GM23338 (cell line): ENCODE results near the gene SPP1. TPM values are rescaled to one million over a fixed set of nuclear protein-coding genes. Genes with fewer than 3 reads are reported as not detected.
A peak's percentile ranks its signal among the peaks of the same experiment; 100 is the strongest.

Experiments used
- ATAC-seq: fragments of 200-7000 bp; cut with Tn5 transposase; 3 replicates; pipeline ENCODE4 v1.9.1; 2020
- DNase-seq: peaks from one replicate; pipeline ENCODE4 v3.0.0-alpha.2; 2015; ENCODE audit warnings: low spot score
- H2AFZ ChIP-seq: fragments of 200-600 bp; sonication (generic); 2 replicates; pipeline ENCODE4 v1.8.0; 2016; ENCODE audit warnings: antibody characterized with exemption, mild to moderate bottlenecking, moderate library complexity
- H3F3A ChIP-seq: fragments of 200-600 bp; sonication (generic); replicated peaks from 2 replicates; pipeline ENCODE4 v1.8.0; 2017; ENCODE audit warnings: antibody characterized with exemption, mixed run types, low read depth
- H3K27ac ChIP-seq: fragments of 200-600 bp; sonication (generic); 2 replicates; pipeline ENCODE4 v1.6.1; 2016; ENCODE audit warnings: low read depth
- H3K27me3 ChIP-seq: fragments of 200-600 bp; sonication (generic); 2 replicates; pipeline ENCODE4 v1.8.0; 2016; ENCODE audit warnings: mild to moderate bottlenecking, mixed run types, moderate library complexity; ENCODE audit not compliant: insufficient read depth
- H3K36me3 ChIP-seq: fragments of 200-600 bp; sonication (generic); 2 replicates; pipeline ENCODE4 v1.8.0; 2016; ENCODE audit warnings: mild to moderate bottlenecking; ENCODE audit not compliant: insufficient read depth
- H3K4me1 ChIP-seq: fragments of 200-600 bp; sonication (generic); 2 replicates; pipeline ENCODE4 v1.8.0; 2016; ENCODE audit warnings: mild to moderate bottlenecking, moderate library complexity; ENCODE audit not compliant: insufficient read depth
- H3K4me2 ChIP-seq: fragments of 200-600 bp; sonication (generic); 2 replicates; pipeline ENCODE4 v1.7.1; 2017; ENCODE audit warnings: mixed run types
- H3K4me3 ChIP-seq: fragments of 200-600 bp; sonication (generic); 2 replicates; pipeline ENCODE4 v1.6.1; 2016; ENCODE audit warnings: mixed run types
- H3K79me2 ChIP-seq: fragments of 200-600 bp; sonication (generic); replicated peaks from 2 replicates; pipeline ENCODE4 v1.8.0; 2017; ENCODE audit warnings: mild to moderate bottlenecking; ENCODE audit not compliant: insufficient read depth
- H3K9me2 ChIP-seq: fragments of 200-600 bp; sonication (generic); 2 replicates; pipeline ENCODE4 v1.8.0; 2017; ENCODE audit not compliant: insufficient read depth
- H4K20me1 ChIP-seq: fragments of 200-600 bp; sonication (generic); replicated peaks from 2 replicates; pipeline ENCODE4 v1.8.0; 2017; ENCODE audit warnings: mild to moderate bottlenecking; ENCODE audit not compliant: insufficient read depth
- H3K27ac Mint-ChIP-seq: 2 replicates; pipeline ENCODE4 v1.8.0; 2020; ENCODE audit warnings: inconsistent platforms, mild to moderate bottlenecking, moderate library complexity, mixed read lengths
- H3K27me3 Mint-ChIP-seq: 3 replicates; pipeline ENCODE4 v1.8.0; 2022; ENCODE audit warnings: low read depth, mild to moderate bottlenecking, moderate library complexity, mixed read lengths, inconsistent platforms; ENCODE audit not compliant: insufficient read depth, poor library complexity
- H3K36me3 Mint-ChIP-seq: 3 replicates; pipeline ENCODE4 v1.8.0; 2021; ENCODE audit warnings: low read depth, mild to moderate bottlenecking, inconsistent platforms, moderate library complexity, mixed read lengths
- H3K4me1 Mint-ChIP-seq: 3 replicates; pipeline ENCODE4 v1.8.0; 2020; ENCODE audit warnings: mild to moderate bottlenecking, inconsistent platforms, mixed read lengths
- H3K4me3 Mint-ChIP-seq: 3 replicates; pipeline ENCODE4 v1.8.0; 2021; ENCODE audit warnings: moderate library complexity, mild to moderate bottlenecking, inconsistent platforms, mixed read lengths
- H3K9me3 Mint-ChIP-seq: 3 replicates; pipeline ENCODE4 v1.8.0; 2020; ENCODE audit warnings: moderate library complexity, mild to moderate bottlenecking, inconsistent platforms, mixed read lengths
- CREB1 ChIP-seq: fragments of 250-450 bp; sonication (Bioruptor Pico); IDR thresholded peaks from 2 replicates; pipeline ENCODE4 v1.5.0; 2020; ENCODE audit warnings: low read depth, mild to moderate bottlenecking, moderate library complexity
- EZH2 ChIP-seq: fragments of 200-600 bp; sonication (generic); IDR thresholded peaks from one replicate; pipeline ENCODE4 v1.8.0; 2017; ENCODE audit warnings: antibody characterized with exemption, mild to moderate bottlenecking, low read depth; ENCODE audit not compliant: unreplicated experiment
- EZH2phosphoT487 ChIP-seq: fragments of 200-600 bp; sonication (generic); IDR thresholded peaks from one replicate; pipeline ENCODE4 v1.8.1; 2018; ENCODE audit warnings: antibody characterized with exemption; ENCODE audit not compliant: unreplicated experiment
- JUNB ChIP-seq: IDR thresholded peaks from one replicate; pipeline ENCODE4 v1.6.1; 2016; ENCODE audit warnings: antibody characterized with exemption; ENCODE audit not compliant: unreplicated experiment
- NANOG ChIP-seq: IDR thresholded peaks from 2 replicates; pipeline ENCODE4 v1.6.1; 2016; ENCODE audit warnings: antibody characterized with exemption, borderline replicate concordance
- POLR2AphosphoS5 ChIP-seq: IDR thresholded peaks from 2 replicates; pipeline ENCODE4 v1.6.1; 2016; ENCODE audit warnings: antibody characterized with exemption, low read depth
- REST ChIP-seq: IDR thresholded peaks from one replicate; pipeline ENCODE4 v1.6.1; 2018; ENCODE audit warnings: antibody characterized with exemption; ENCODE audit not compliant: unreplicated experiment
- STAT1 ChIP-seq: IDR thresholded peaks from one replicate; pipeline ENCODE4 v1.6.1; 2016; ENCODE audit warnings: antibody characterized with exemption; ENCODE audit not compliant: unreplicated experiment
- ZNF114 ChIP-seq: fragments of 250-450 bp; sonication (Bioruptor Pico); IDR thresholded peaks from 2 replicates; pipeline ENCODE4 v1.5.0; 2020; ENCODE audit warnings: mild to moderate bottlenecking, moderate library complexity
- ZNF331 ChIP-seq: fragments of 250-450 bp; sonication (Bioruptor Pico); IDR thresholded peaks from 2 replicates; pipeline ENCODE4 v1.5.0; 2020; ENCODE audit warnings: low read depth, mild to moderate bottlenecking, moderate library complexity
- ZNF462 ChIP-seq: fragments of 250-450 bp; sonication (Bioruptor Pico); IDR thresholded peaks from 2 replicates; pipeline ENCODE4 v1.5.0; 2020; ENCODE audit warnings: mild to moderate bottlenecking, moderate library complexity
- polyA plus RNA-seq: library from polyadenylated mRNA; unstranded; fragments of >200 nt; fragmentation: Nextera tagmentation; extraction: Ambion mirVana; gene quantifications from 2 replicates; pipeline ENCODE4 v1.2.1, GENCODE V29; 2016
- total RNA-seq: library from RNA; depleted of rRNA; stranded (reverse); fragments of >200 nt; shearing (Covaris generic); gene quantifications from 2 replicates; pipeline ENCODE4 v1.2.3, GENCODE V29; 2014
- TF ChIP-seq, protein P1 (sequence below): IDR thresholded peaks from 2 replicates; pipeline ENCODE4 v1.6.1; 2016; ENCODE audit warnings: antibody characterized with exemption
- TF ChIP-seq, protein P2 (sequence below), 2 experiments: fragments of 200-600 bp in 1 of 2; sonication (generic) in 1 of 2; conservative IDR thresholded peaks; 2 replicates each; pipeline versions ENCODE4 v1.5.1 to v1.6.1; 2016 to 2017; ENCODE audit warnings: antibody characterized with exemption in 2 of 2, low read depth in 2 of 2, mild to moderate bottlenecking in 2 of 2, moderate library complexity in 1 of 2

The SPP1 gene
- total and polyA plus RNA-seq, 2 experiments from 2014 or later = 41.3 to 51.3 TPM

GRCh38 chr4:87937523-87937922 lies 38.0 kb upstream of the SPP1 start:
- H2AFZ ChIP-seq = no peak overlapping the region

More at GRCh38 chr4:87937523-87937922, 38.0 kb upstream of the SPP1 start:
- Histone ChIP-seq H3F3A (peaks cover 4% of the 10 kb centered on the region; the same call in 1 of the 2 replicates), H3K4me1 (peaks cover 18% of the 10 kb centered on the region), H3K4me3 (no peak overlapping the region), H3K9me2 (no peaks in the 10 kb centered on the region; the same call in 1 of the 2 replicates), H4K20me1 (no peaks in the 10 kb centered on the region), H3K27me3 (no peaks in the 10 kb centered on the region), H3K79me2 (no peaks in the 10 kb centered on the region), H3K4me2 (no peak overlapping the region), H3K27ac (no peak overlapping the region), H3K36me3 (peaks cover 6% of the 10 kb centered on the region; the same call in 1 of the 2 replicates)
- Mint-ChIP-seq H3K36me3 (peaks cover 48% of the 10 kb centered on the region), H3K27me3 (peaks cover 30% of the 10 kb centered on the region), H3K9me3 (peaks cover 7% of the 10 kb centered on the region; the same call in 1 of the 3 replicates), H3K4me3 (peak overlapping the region; percentile 66; the same call in 2 of the 3 replicates), H3K4me1 (peaks cover 41% of the 10 kb centered on the region), H3K27ac (no peak overlapping the region)
- no peak for ATAC-seq
- no peak for TF ChIP-seq ZNF462 (CRISPR knock-in tag)
- TF ChIP-seq JUNB = no peak
- no peak for TF ChIP-seq EZH2phosphoT487
- no peak for TF ChIP-seq ZNF114 (CRISPR knock-in tag)
- TF ChIP-seq, protein P1, sequence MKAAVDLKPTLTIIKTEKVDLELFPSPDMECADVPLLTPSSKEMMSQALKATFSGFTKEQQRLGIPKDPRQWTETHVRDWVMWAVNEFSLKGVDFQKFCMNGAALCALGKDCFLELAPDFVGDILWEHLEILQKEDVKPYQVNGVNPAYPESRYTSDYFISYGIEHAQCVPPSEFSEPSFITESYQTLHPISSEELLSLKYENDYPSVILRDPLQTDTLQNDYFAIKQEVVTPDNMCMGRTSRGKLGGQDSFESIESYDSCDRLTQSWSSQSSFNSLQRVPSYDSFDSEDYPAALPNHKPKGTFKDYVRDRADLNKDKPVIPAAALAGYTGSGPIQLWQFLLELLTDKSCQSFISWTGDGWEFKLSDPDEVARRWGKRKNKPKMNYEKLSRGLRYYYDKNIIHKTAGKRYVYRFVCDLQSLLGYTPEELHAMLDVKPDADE = no peak
- no peak for TF ChIP-seq EZH2
- TF ChIP-seq STAT1 = no peak
- no peak for TF ChIP-seq ZNF331 (CRISPR knock-in tag)
- TF ChIP-seq CREB1 (CRISPR knock-in tag) = no peak
- TF ChIP-seq REST = no peak
- TF ChIP-seq POLR2AphosphoS5 = no peak
- TF ChIP-seq, protein P2, sequence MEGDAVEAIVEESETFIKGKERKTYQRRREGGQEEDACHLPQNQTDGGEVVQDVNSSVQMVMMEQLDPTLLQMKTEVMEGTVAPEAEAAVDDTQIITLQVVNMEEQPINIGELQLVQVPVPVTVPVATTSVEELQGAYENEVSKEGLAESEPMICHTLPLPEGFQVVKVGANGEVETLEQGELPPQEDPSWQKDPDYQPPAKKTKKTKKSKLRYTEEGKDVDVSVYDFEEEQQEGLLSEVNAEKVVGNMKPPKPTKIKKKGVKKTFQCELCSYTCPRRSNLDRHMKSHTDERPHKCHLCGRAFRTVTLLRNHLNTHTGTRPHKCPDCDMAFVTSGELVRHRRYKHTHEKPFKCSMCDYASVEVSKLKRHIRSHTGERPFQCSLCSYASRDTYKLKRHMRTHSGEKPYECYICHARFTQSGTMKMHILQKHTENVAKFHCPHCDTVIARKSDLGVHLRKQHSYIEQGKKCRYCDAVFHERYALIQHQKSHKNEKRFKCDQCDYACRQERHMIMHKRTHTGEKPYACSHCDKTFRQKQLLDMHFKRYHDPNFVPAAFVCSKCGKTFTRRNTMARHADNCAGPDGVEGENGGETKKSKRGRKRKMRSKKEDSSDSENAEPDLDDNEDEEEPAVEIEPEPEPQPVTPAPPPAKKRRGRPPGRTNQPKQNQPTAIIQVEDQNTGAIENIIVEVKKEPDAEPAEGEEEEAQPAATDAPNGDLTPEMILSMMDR (conservative IDR thresholded peaks at IDR 0.05; ENCODE audit: low read depth in 2 of 2) = no peak
- no peak for TF ChIP-seq NANOG
- DNase-seq = no peak
